Stimulated activated CD8-positive, alpha-beta memory T cell treated with anti-CD3 and anti-CD28 coated beads, Interleukin-12 subunit alpha, Interleukin-12 subunit beta, amount 100 ng/mL, for 24 hours (primary cell): ENCODE results near the gene TMIE.

ENCODE experiments used
- DNase-seq: peaks from one replicate; pipeline ENCODE4 v3.0.0-alpha.2; 2020; ENCODE audit errors: extremely low read depth

Gene TMIE

GRCh38 chr3:46669191-46669999 is 31.8 kb upstream of the TMIE start:
- no peak for DNase-seq

GRCh38 chr3:46670000-46670890 is 30.9 kb upstream of the TMIE start:
- no peak for DNase-seq

DNA sequence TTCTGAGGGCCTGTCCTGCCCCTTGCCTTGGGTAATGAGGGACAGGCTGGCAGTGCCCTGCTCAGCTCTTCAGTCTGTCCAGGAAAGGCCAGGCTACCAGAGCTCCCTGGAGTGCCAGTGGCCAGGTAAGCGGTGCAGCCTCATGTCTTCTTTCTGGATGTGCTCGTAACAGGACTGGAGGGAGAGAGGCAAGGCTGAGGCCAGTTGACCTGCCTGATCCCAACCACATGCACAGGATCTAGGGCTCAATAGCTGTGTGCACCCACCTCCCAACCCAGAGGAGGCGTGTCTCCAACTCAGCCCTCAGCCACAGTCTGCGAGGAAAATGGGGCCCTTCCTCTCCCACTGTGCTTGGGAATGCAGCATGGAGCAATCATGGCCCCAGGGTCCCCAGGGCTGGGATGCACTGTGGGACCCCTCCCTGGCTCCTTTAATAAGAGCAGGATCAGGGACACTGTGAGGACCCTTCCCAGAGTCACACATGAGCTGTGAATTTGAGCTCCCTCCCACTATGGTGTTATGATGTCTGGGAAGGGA is 30.2 kb upstream of the TMIE start:
- DNase-seq, result no peak

DNA sequence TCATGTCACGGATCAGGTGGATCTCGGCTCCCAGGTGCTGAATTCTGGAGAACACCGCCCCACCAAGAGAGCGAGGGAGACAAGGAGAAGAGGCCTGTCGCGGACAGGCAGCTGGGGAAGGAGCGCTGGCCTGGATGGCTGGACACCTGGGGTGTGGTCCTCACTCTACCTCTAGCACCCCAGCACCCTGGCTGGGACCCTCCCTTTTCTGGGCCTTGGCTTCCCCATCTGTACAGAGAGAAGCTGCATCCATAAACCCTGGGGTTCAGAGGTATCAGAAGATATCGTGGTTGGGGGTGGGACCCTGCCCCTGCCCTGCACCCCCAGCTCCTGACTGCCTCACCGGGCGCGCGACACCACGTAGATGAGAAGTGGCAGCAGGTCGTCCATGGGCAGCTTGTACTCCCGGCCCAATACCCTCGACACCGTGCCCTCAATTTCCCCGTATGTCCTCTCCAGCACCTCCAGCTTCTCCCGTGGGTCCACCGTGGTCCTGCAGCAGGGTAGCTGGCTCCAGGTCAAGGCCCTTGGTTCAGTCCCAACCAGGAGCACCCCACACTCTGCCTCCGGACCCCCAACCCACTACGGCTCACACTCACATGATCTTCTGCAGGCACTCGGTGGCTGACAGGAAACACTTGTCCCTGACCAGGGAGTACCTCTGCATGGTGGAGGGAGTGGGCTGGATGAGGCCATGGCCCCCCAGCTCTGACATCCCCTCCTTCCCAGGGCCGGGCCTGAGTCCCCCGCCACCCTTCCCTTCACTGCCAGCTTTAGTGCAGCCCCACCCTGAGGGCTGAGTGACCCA is 29.4 kb upstream of the TMIE start:
- DNase-seq, result no peak

GRCh38 chr3:46672349-46672695 is 28.9 kb upstream of the TMIE start:
- no peak for DNase-seq

GRCh38 chr3:46673151-46674030 is 27.8 kb upstream of the TMIE start:
- no peak for DNase-seq

GRCh38 chr3:46674031-46674845 is 27.0 kb upstream of the TMIE start:
- no peak for DNase-seq

GRCh38 chr3:46675426-46675825 is 25.8 kb upstream of the TMIE start:
- no peak for DNase-seq

- DNase-seq, result no peak
Observed at GRCh38 chr3:46675843-46676567, 25.2 kb upstream of the TMIE start.

DNA sequence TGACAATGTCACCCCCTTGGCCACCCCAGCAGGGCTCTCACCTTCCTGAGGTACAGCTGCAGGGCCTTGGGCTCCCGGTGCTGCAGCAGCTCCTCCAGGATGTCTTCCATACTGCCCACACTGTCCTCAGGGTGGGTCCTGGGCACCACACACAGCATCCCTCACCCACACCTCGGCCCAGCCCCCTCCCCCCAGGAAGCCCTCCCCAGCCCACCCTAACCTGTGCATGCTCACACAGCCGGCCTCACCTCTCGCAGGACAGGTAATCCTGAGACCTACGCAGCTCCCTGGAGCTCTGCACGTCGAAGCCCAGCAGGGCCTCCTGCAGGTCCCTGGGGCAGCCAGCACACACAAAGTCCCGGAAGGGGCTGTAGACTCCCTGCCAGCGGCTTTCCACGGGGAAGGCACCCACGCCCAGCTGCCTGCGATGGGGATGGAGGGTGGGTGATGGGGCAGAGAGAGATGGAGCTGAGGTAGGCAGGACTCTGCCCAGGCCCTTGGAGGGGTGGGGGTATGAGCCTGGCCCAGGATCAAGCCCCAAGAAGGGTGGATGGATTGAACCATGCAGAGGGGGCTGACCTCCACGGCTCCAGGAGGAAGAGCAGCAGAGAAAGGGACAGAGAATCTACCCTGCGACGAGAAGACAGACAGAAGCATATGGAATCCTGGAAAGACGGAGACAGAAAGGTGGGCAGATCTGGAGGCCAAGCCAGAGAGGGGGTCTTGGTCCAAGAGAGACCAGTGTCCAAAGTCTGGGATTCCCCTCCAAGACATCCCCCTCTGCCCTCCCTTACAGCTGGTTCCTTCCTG is 24.4 kb upstream of the TMIE start:
- DNase-seq, result no peak

DNA sequence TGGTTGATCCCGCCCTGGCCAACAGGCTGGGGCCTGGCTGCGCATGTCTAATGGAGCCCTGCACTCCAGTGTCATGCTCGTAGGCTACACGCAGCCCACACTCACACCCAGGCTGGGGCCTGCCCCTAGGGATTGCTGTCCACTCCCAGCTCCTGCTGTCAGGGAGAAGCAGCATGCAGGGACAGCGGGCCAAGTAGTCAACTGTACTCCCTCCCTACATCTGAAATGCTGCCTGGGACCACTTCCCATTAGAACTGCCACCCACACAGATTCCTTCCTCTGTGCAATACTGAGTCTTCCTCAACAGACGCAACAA is 23.8 kb upstream of the TMIE start:
- DNase-seq, result no peak

GRCh38 chr3:46678280-46678679 is 22.9 kb upstream of the TMIE start:
- DNase-seq, result no peak

DNA sequence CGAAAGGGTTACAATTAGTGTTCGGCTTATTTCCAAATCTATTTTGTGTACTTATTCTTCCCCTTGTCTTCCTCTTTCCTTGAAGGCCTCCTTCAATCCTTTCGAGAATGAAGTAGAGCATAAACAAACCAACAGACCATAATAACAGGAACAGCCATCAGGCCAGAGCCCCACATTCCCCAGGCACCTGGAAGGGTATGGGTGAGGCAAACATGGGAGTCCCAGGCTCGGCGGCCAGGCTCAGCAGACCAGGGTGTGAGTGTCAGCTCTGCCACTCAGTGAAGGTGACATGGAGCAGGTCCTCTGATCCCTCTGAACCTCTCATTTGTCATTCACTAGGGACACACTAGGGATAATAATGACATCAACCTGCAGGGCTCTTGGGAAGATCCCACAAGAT is 21.5 kb upstream of the TMIE start:
- DNase-seq, result no peak

GRCh38 chr3:46680298-46680826 is 20.8 kb upstream of the TMIE start:
- no peak for DNase-seq

DNA sequence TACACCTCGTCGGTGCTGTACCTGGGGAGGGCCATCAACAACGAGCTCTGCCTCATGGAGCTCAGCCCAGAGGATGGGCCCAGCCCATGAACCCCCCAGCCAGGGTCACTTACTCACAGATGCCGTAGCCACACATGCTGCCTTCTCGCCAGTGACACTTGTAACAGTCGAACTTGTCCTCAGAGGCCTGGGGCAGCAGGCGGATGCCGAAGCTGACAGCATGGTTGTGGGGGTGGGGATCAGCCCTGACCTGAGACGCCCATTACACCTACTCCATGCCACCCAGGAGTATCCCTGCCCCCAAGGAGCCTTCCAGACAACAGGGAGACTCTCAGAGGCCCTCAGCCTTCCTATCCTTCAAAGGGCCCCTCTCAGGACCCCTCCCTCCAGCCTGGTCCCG is 19.8 kb upstream of the TMIE start:
- DNase-seq, result no peak

- no peak for DNase-seq
Observed at GRCh38 chr3:46681856-46682540, 19.2 kb upstream of the TMIE start.

DNA sequence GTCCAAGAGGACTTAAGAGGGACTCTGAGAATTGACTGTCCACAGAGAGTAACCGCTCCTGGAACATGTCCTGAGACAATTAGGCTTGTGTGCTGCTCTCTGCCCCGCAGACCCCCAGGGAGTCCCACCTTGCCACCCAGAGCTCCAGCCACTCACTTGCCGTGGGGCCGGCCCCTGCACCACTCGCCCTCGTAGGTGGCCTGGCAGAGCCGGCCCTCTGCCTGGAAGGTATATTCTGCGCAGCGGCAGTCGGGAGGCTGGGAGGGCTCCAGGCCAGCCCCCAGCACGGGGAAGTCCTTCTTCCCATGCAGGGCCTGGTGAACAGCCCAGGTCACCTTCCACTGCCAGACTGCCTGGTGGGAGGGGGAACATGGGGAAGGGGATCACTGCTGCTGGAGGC is 18.2 kb upstream of the TMIE start:
- DNase-seq, result no peak

GRCh38 chr3:46684891-46685290 is 16.3 kb upstream of the TMIE start:
- no peak for DNase-seq
